DND-41 (cell line): ENCODE data around the gene EDIL3.

Source experiments
- ATAC-seq: fragments of 200-7000 bp; cut with Tn5 transposase; 3 replicates; pipeline ENCODE4 v1.9.1; 2021; ENCODE audit warnings: low read depth; ENCODE audit not compliant: insufficient read depth
- DNase-seq: peaks from one replicate; pipeline ENCODE4 v3.0.0-alpha.2; 2020
- H2AFZ ChIP-seq: 2 replicates; pipeline ENCODE4 v1.6.0; 2012; ENCODE audit warnings: low read depth, low read length
- H3K27ac ChIP-seq: 2 replicates; pipeline ENCODE4 v1.5.1; 2012; ENCODE audit warnings: low read length, inconsistent platforms
- H3K27me3 ChIP-seq: fragments of 200-600 bp; sonication (generic); 2 replicates; pipeline ENCODE4 v1.6.0; 2012; ENCODE audit warnings: low read length, mild to moderate bottlenecking, inconsistent platforms; ENCODE audit not compliant: insufficient read depth, poor library complexity
- H3K36me3 ChIP-seq: 2 replicates; pipeline ENCODE4 v1.5.1; 2012; ENCODE audit warnings: low read length, inconsistent platforms; ENCODE audit not compliant: insufficient read depth
- H3K4me1 ChIP-seq: 2 replicates; pipeline ENCODE4 v1.5.1; 2012; ENCODE audit warnings: mild to moderate bottlenecking, low read length; ENCODE audit not compliant: insufficient read depth
- H3K4me2 ChIP-seq: 2 replicates; pipeline ENCODE4 v1.6.0; 2012; ENCODE audit warnings: mild to moderate bottlenecking, moderate library complexity, low read length, inconsistent platforms; ENCODE audit not compliant: insufficient read depth
- H3K4me3 ChIP-seq, 2 experiments: fragments of 200-600 bp in 1 of 2; shearing (Covaris generic) in 1 of 2; 2 replicates each; pipeline ENCODE4 v1.5.1; 2012 to 2016; ENCODE audit warnings: inconsistent platforms in 2 of 2, low read length in 2 of 2, mild to moderate bottlenecking in 2 of 2, low read depth in 1 of 2, moderate library complexity in 1 of 2
- H3K79me2 ChIP-seq: 2 replicates; pipeline ENCODE4 v1.6.0; 2012; ENCODE audit warnings: low read length, inconsistent platforms; ENCODE audit not compliant: insufficient read depth
- H3K9ac ChIP-seq: 2 replicates; pipeline ENCODE4 v1.6.0; 2012; ENCODE audit warnings: low read depth, mild to moderate bottlenecking, inconsistent platforms, low read length, moderate library complexity
- H3K9me3 ChIP-seq: 2 replicates; pipeline ENCODE4 v1.5.1; 2012; ENCODE audit warnings: low read length, moderate library complexity, mild to moderate bottlenecking, inconsistent platforms; ENCODE audit not compliant: insufficient read depth, severe bottlenecking
- H4K20me1 ChIP-seq: 2 replicates; pipeline ENCODE4 v1.6.0; 2012; ENCODE audit warnings: low read length; ENCODE audit not compliant: insufficient read depth
- CTCF ChIP-seq: IDR thresholded peaks from 2 replicates; pipeline ENCODE4 v1.5.1; 2012; ENCODE audit warnings: borderline replicate concordance, low read length, moderate library complexity, mild to moderate bottlenecking; ENCODE audit not compliant: poor library complexity, severe bottlenecking; ENCODE audit errors: extremely low read depth
- EZH2 ChIP-seq: IDR thresholded peaks from 3 replicates; pipeline ENCODE4 v1.6.1; 2012; ENCODE audit warnings: borderline replicate concordance, low read depth, mild to moderate bottlenecking, moderate library complexity, low read length, inconsistent platforms; ENCODE audit not compliant: severe bottlenecking

EDIL3 gene

GRCh38 chr5:84118551-84118950 is 266.1 kb downstream of the EDIL3 start:
- no peak overlapping the region for H3K27ac ChIP-seq
- TF ChIP-seq CTCF (no peak), EZH2 (no peak)
- H3K27me3 ChIP-seq = no peaks in the 10 kb centered on the region
- no peak overlapping the region for H3K9ac ChIP-seq
- no peaks in the 10 kb centered on the region for H3K9me3 ChIP-seq
- H3K4me2 ChIP-seq = no peak overlapping the region
- DNase-seq (no peak), ATAC-seq (no peak)
- H3K36me3 ChIP-seq = no peaks in the 10 kb centered on the region
- no peaks in the 10 kb centered on the region for H3K79me2 ChIP-seq
- no peak overlapping the region for H3K4me3 ChIP-seq
- no peaks in the 10 kb centered on the region for H3K4me1 ChIP-seq
- H2AFZ ChIP-seq = no peak overlapping the region
- no peaks in the 10 kb centered on the region for H4K20me1 ChIP-seq

- H3K79me2 ChIP-seq = no peaks in the 10 kb centered on the region
- no peak overlapping the region for H3K9ac ChIP-seq
- no peaks in the 10 kb centered on the region for H3K9me3 ChIP-seq
- H3K36me3 ChIP-seq = no peaks in the 10 kb centered on the region
- ATAC-seq = no peak
- TF ChIP-seq EZH2 (no peak), CTCF (no peak)
- H2AFZ ChIP-seq = no peak overlapping the region
- no peak overlapping the region for H3K4me3 ChIP-seq
- H3K27me3 ChIP-seq = no peaks in the 10 kb centered on the region
- no peaks in the 10 kb centered on the region for H4K20me1 ChIP-seq
- no peaks in the 10 kb centered on the region for H3K4me1 ChIP-seq
- H3K27ac ChIP-seq = no peak overlapping the region
- no peak overlapping the region for H3K4me2 ChIP-seq
- DNase-seq = no peak
Measured at GRCh38 chr5:84115727-84116126, 269.0 kb downstream of the EDIL3 start.

GRCh38 chr5:84113246-84114105 is 271.2 kb downstream of the EDIL3 start:
- Histone ChIP-seq H3K27ac (no peak overlapping the region), H3K27me3 (no peaks in the 10 kb centered on the region), H3K4me1 (no peaks in the 10 kb centered on the region), H3K4me2 (no peak overlapping the region), H2AFZ (no peak overlapping the region), H3K9ac (no peak overlapping the region), H3K9me3 (no peaks in the 10 kb centered on the region), H3K36me3 (no peaks in the 10 kb centered on the region), H3K4me3 (no peak overlapping the region), H3K79me2 (no peaks in the 10 kb centered on the region), H4K20me1 (no peaks in the 10 kb centered on the region)
- TF ChIP-seq EZH2 = no peak
- no peak for TF ChIP-seq CTCF
- DNase-seq (no peak), ATAC-seq (no peak)
